ENCODE data around the gene KHDC3L.

DNA sequence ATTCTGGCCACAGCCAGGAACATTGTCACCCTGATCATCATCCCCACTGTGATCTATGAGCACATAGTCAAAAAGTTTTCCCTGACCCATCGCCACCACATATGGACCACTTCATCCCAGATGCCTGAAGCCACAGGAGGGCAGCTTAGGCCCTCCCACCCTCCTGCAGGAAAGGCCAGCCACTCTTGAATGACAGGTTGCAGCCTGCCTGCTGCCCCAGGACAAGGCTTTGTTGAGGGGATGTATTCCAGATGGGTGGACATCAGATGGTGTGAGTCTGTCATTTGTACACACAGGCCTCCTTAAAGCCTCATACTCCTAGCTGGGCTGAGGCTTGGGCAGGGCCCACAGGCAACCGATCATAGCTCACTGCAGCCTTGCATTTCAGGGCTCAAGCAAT, 39.1 kb upstream of the KHDC3L start:
- TF ChIP-seq POLR2A (IDR thresholded peaks at IDR 0.05; ENCODE audit: low read depth, low read length) (no peak), RFX5 (IDR thresholded peaks at IDR 0.05; ENCODE audit: low read depth, low read length) (no peak), SMC3 (IDR thresholded peaks at IDR 0.05; ENCODE audit: low read depth, low read length) (no peak), RCOR1 (IDR thresholded peaks at IDR 0.05; ENCODE audit: insufficient replicate concordance, low read length) (no peak), CEBPB (IDR thresholded peaks at IDR 0.05; ENCODE audit: low read depth, low read length) (no peak), BHLHE40 (IDR thresholded peaks at IDR 0.05; ENCODE audit: low read depth, low read length) (no peak), RAD21 (IDR thresholded peaks at IDR 0.05; ENCODE audit: low read length) (no peak), FOS (IDR thresholded peaks at IDR 0.05; ENCODE audit: low read depth, low read length) (no peak), NFE2L2 (IDR thresholded peaks at IDR 0.05; ENCODE audit: low read depth, low read length) (no peak), MXI1 (IDR thresholded peaks at IDR 0.05; ENCODE audit: borderline replicate concordance, low read depth, low read length) (no peak), MAZ (IDR thresholded peaks at IDR 0.05; ENCODE audit: borderline replicate concordance, low read depth, low read length) (no peak)
- TF ChIP-seq, protein P1, sequence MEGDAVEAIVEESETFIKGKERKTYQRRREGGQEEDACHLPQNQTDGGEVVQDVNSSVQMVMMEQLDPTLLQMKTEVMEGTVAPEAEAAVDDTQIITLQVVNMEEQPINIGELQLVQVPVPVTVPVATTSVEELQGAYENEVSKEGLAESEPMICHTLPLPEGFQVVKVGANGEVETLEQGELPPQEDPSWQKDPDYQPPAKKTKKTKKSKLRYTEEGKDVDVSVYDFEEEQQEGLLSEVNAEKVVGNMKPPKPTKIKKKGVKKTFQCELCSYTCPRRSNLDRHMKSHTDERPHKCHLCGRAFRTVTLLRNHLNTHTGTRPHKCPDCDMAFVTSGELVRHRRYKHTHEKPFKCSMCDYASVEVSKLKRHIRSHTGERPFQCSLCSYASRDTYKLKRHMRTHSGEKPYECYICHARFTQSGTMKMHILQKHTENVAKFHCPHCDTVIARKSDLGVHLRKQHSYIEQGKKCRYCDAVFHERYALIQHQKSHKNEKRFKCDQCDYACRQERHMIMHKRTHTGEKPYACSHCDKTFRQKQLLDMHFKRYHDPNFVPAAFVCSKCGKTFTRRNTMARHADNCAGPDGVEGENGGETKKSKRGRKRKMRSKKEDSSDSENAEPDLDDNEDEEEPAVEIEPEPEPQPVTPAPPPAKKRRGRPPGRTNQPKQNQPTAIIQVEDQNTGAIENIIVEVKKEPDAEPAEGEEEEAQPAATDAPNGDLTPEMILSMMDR (conservative IDR thresholded peaks at IDR 0.05; ENCODE audit: low read depth, low read length) = no peak
- TF ChIP-seq, protein P2, sequence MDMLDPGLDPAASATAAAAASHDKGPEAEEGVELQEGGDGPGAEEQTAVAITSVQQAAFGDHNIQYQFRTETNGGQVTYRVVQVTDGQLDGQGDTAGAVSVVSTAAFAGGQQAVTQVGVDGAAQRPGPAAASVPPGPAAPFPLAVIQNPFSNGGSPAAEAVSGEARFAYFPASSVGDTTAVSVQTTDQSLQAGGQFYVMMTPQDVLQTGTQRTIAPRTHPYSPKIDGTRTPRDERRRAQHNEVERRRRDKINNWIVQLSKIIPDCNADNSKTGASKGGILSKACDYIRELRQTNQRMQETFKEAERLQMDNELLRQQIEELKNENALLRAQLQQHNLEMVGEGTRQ (IDR thresholded peaks at IDR 0.05; ENCODE audit: low read depth, low read length) = no peak
- TF ChIP-seq, protein P3, sequence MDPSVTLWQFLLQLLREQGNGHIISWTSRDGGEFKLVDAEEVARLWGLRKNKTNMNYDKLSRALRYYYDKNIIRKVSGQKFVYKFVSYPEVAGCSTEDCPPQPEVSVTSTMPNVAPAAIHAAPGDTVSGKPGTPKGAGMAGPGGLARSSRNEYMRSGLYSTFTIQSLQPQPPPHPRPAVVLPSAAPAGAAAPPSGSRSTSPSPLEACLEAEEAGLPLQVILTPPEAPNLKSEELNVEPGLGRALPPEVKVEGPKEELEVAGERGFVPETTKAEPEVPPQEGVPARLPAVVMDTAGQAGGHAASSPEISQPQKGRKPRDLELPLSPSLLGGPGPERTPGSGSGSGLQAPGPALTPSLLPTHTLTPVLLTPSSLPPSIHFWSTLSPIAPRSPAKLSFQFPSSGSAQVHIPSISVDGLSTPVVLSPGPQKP (IDR thresholded peaks at IDR 0.05; ENCODE audit: borderline replicate concordance, low read depth, low read length) = no peak
